Umbilical cord (tissue), 2 donors: ENCODE data around the gene MMD. TPM values are rescaled to one million over a fixed set of nuclear protein-coding genes. Genes with fewer than 3 reads are reported as not detected.
"Not testable (repeated sequence)": the region's sequence is repeated elsewhere in the genome, so short reads cannot be mapped to it uniquely, and the experiment has no call there.

ENCODE experiments used
- DNase-seq: peaks from one replicate; pipeline ENCODE4 v3.0.0-alpha.2; 2015; ENCODE audit warnings: low spot score
- total RNA-seq: library from RNA; depleted of rRNA; stranded (reverse); fragments of >200 nt; gene quantifications from one replicate; pipeline ENCODE4 v1.2.3, GENCODE V29; 2014; ENCODE audit warnings: low replicate concordance; ENCODE audit not compliant: insufficient read depth

The MMD gene
- total RNA-seq, 1 donor from 2014 or later = 13.7 TPM

- DNase-seq = no peak
These were observed 23.1 kb upstream of the MMD start for GRCh38 chr17:55444471-55445441.

- DNase-seq = no peak
These were observed 22.3 kb upstream of the MMD start for GRCh38 chr17:55443904-55444303.

- no peak for DNase-seq
These were observed 21.5 kb upstream of the MMD start for GRCh38 chr17:55442953-55443683.

GRCh38 chr17:55442462-55442861, 20.8 kb upstream of the MMD start:
- no peak for DNase-seq

GRCh38 chr17:55441544-55441943, 19.9 kb upstream of the MMD start:
- DNase-seq = no peak

GRCh38 chr17:55440391-55440790, 18.8 kb upstream of the MMD start:
- DNase-seq = no peak

- DNase-seq = peak; percentile 38
These were observed 15.5 kb upstream of the MMD start for GRCh38 chr17:55437159-55437605.

- DNase-seq = no peak
These were observed 14.9 kb upstream of the MMD start for GRCh38 chr17:55436224-55437158.

GRCh38 chr17:55435408-55435807, 13.8 kb upstream of the MMD start:
- DNase-seq = no peak

- no peak for DNase-seq
These were observed 13.1 kb upstream of the MMD start for GRCh38 chr17:55434721-55435120.

- peak; percentile 84 for DNase-seq
These were observed 12.2 kb upstream of the MMD start for GRCh38 chr17:55433629-55434422.

GRCh38 chr17:55433029-55433628, 11.5 kb upstream of the MMD start:
- DNase-seq = peak; percentile 10

GRCh38 chr17:55432358-55433028, 10.9 kb upstream of the MMD start:
- no peak for DNase-seq

GRCh38 chr17:55431914-55432313, 10.3 kb upstream of the MMD start:
- not testable (repeated sequence) for DNase-seq

GRCh38 chr17:55430541-55431288, 9.1 kb upstream of the MMD start:
- DNase-seq = peak; percentile 13

- no peak for DNase-seq
These were observed 5.9 kb upstream of the MMD start for GRCh38 chr17:55427587-55427882.

GRCh38 chr17:55426851-55427586, 5.4 kb upstream of the MMD start:
- peak; percentile 65 for DNase-seq

- no peak for DNase-seq
These were observed 3.4 kb upstream of the MMD start for GRCh38 chr17:55424893-55425540.
